SK-N-SH treated with all-trans-retinoic acid at 6 μM for 48 hours (cell line): Measurements from ENCODE around the gene HDGFL3.

Experiments
- ARNTL ChIP-seq: fragments of 450-650 bp; formaldehyde crosslinking; IDR thresholded peaks from 2 replicates; pipeline ENCODE4 v1.5.0; 2020; ENCODE audit warnings: low read depth, mild to moderate bottlenecking, moderate library complexity, borderline replicate concordance
- BACH2 ChIP-seq: fragments of 250-450 bp; sonication (Bioruptor Pico); IDR thresholded peaks from 2 replicates; pipeline ENCODE4 v1.9.0; 2021; ENCODE audit warnings: mild to moderate bottlenecking, borderline replicate concordance
- CSDC2 ChIP-seq: fragments of 250-450 bp; sonication (Bioruptor Pico); IDR thresholded peaks from 2 replicates; pipeline ENCODE4 v1.5.0; 2020; ENCODE audit warnings: mild to moderate bottlenecking, moderate library complexity
- GLIS3 ChIP-seq: fragments of 250-450 bp; sonication (Bioruptor Pico); IDR thresholded peaks from 2 replicates; pipeline ENCODE4 v1.5.0; 2020; ENCODE audit warnings: mild to moderate bottlenecking, moderate library complexity
- OSR1 ChIP-seq: fragments of 250-450 bp; sonication (Bioruptor Pico); IDR thresholded peaks from 2 replicates; pipeline ENCODE4 v1.8.0; 2022; ENCODE audit warnings: moderate library complexity, mild to moderate bottlenecking, inconsistent platforms
- PPARA ChIP-seq: fragments of 250-450 bp; sonication (Bioruptor Pico); IDR thresholded peaks from 2 replicates; pipeline ENCODE4 v1.5.0; 2020; ENCODE audit warnings: mild to moderate bottlenecking, borderline replicate concordance
- RARB ChIP-seq: fragments of 250-450 bp; sonication (Bioruptor Pico); IDR thresholded peaks from 2 replicates; pipeline ENCODE4 v1.8.0; 2021; ENCODE audit warnings: mild to moderate bottlenecking, moderate library complexity
- TCF4 ChIP-seq: fragments of 250-450 bp; sonication (Bioruptor Pico); IDR thresholded peaks from 2 replicates; pipeline ENCODE4 v1.8.0; 2021; ENCODE audit warnings: mild to moderate bottlenecking, moderate library complexity, borderline replicate concordance
- ZFP30 ChIP-seq: fragments of 450-650 bp; formaldehyde crosslinking; IDR thresholded peaks from 2 replicates; pipeline ENCODE4 v1.5.0; 2022; ENCODE audit warnings: mild to moderate bottlenecking, moderate library complexity
- ZNF565 ChIP-seq: fragments of 450-650 bp; formaldehyde crosslinking; conservative IDR thresholded peaks from 2 replicates; pipeline ENCODE4 v1.5.0; 2020; ENCODE audit warnings: low read depth, mild to moderate bottlenecking, moderate library complexity
- TF ChIP-seq, protein P1 (sequence below): fragments of 250-450 bp; sonication (Bioruptor Pico); IDR thresholded peaks from 2 replicates; pipeline ENCODE4 v1.8.0; 2020; ENCODE audit warnings: mild to moderate bottlenecking, moderate library complexity, borderline replicate concordance
- TF ChIP-seq, protein P2 (sequence below): fragments of 250-450 bp; sonication (Bioruptor Pico); IDR thresholded peaks from 2 replicates; pipeline ENCODE4 v1.5.1; 2020; ENCODE audit warnings: low read depth, mild to moderate bottlenecking, moderate library complexity

DNA sequence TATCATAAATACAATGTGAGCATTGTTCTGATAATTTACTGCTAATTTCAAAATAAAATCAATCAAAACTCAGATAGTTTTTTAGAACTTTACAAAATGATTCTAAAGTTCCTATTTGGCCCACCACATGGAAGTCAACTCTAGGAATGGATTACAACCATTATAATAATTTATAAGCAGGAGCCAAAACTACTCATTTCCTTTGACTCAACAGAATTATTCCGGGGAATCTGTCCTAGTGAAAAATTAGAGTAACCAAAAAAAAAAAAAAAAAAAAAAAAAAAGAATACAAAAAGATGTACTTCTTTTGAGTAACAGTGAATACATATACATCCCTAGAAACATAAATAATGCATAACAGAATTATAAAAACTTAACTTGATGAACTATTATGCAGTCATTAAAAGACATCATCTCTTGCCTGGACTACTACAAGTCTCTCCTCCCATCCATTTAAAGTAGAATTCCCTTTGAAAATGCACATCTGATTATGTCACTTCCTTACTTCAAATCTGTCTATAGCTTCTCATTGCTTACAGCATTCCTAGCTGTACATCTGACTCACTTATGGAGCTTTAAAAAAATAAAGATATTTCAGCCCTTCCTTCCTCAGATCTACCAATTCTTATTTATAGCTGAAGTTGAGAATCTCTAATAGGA lies 43.4 kb downstream of the HDGFL3 start:
- no peak for TF ChIP-seq GLIS3 (CRISPR knock-in tag)
- TF ChIP-seq ZNF565 (CRISPR knock-in tag) = no peak
- no peak for TF ChIP-seq ZFP30
- no peak for TF ChIP-seq TCF4
- TF ChIP-seq OSR1 = no peak
- TF ChIP-seq, protein P1, sequence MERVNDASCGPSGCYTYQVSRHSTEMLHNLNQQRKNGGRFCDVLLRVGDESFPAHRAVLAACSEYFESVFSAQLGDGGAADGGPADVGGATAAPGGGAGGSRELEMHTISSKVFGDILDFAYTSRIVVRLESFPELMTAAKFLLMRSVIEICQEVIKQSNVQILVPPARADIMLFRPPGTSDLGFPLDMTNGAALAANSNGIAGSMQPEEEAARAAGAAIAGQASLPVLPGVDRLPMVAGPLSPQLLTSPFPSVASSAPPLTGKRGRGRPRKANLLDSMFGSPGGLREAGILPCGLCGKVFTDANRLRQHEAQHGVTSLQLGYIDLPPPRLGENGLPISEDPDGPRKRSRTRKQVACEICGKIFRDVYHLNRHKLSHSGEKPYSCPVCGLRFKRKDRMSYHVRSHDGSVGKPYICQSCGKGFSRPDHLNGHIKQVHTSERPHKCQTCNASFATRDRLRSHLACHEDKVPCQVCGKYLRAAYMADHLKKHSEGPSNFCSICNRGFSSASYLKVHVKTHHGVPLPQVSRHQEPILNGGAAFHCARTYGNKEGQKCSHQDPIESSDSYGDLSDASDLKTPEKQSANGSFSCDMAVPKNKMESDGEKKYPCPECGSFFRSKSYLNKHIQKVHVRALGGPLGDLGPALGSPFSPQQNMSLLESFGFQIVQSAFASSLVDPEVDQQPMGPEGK (CRISPR knock-in tag) = no peak
- TF ChIP-seq BACH2 (CRISPR knock-in tag) = no peak
- TF ChIP-seq, protein P2, sequence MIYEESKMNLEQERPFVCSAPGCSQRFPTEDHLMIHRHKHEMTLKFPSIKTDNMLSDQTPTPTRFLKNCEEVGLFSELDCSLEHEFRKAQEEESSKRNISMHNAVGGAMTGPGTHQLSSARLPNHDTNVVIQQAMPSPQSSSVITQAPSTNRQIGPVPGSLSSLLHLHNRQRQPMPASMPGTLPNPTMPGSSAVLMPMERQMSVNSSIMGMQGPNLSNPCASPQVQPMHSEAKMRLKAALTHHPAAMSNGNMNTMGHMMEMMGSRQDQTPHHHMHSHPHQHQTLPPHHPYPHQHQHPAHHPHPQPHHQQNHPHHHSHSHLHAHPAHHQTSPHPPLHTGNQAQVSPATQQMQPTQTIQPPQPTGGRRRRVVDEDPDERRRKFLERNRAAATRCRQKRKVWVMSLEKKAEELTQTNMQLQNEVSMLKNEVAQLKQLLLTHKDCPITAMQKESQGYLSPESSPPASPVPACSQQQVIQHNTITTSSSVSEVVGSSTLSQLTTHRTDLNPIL (CRISPR knock-in tag) = no peak
- no peak for TF ChIP-seq CSDC2 (CRISPR knock-in tag)
- TF ChIP-seq ARNTL = no peak
- no peak for TF ChIP-seq PPARA (CRISPR knock-in tag)
- no peak for TF ChIP-seq RARB
